ENCODE data around the gene ROCK2.

DNA sequence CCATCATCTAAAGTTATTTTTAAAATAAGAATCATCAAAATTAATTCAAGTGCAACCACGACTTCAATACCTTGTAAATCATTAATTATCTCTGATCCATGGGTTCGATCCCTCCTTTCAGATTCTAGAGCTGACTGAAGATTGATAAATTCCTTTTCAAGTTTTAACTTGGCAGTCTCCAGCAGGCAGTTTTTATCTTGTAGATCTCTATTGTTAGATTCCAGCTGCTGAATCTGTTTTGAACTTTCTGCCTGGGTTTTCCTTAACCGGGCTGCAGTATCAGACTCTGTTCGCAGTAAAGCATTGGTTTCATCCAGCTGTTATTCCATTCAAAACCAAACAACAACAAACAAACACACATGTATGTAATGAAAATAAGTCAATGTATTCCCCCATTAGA, 129.7 kb downstream of the ROCK2 start:
- TF ChIP-seq, protein P1, sequence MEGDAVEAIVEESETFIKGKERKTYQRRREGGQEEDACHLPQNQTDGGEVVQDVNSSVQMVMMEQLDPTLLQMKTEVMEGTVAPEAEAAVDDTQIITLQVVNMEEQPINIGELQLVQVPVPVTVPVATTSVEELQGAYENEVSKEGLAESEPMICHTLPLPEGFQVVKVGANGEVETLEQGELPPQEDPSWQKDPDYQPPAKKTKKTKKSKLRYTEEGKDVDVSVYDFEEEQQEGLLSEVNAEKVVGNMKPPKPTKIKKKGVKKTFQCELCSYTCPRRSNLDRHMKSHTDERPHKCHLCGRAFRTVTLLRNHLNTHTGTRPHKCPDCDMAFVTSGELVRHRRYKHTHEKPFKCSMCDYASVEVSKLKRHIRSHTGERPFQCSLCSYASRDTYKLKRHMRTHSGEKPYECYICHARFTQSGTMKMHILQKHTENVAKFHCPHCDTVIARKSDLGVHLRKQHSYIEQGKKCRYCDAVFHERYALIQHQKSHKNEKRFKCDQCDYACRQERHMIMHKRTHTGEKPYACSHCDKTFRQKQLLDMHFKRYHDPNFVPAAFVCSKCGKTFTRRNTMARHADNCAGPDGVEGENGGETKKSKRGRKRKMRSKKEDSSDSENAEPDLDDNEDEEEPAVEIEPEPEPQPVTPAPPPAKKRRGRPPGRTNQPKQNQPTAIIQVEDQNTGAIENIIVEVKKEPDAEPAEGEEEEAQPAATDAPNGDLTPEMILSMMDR (optimal IDR thresholded peaks at IDR 0.05 in 1 of 3, IDR thresholded peaks at IDR 0.05 in 1 of 3, conservative IDR thresholded peaks at IDR 0.05 in 1 of 3; ENCODE audit: extremely low read depth in 1 of 3, insufficient read depth in 2 of 3, low read length in 3 of 3): no peak
- TF ChIP-seq EZH2 (IDR thresholded peaks at IDR 0.05; ENCODE audit: low read length): no peak
